PC-9 (cell line): ENCODE data around the gene RIPOR3. TPM values are rescaled to one million over a fixed set of nuclear protein-coding genes. Genes with fewer than 3 reads are reported as not detected.

ENCODE experiments used
- BruUV-seq: library from RNA; stranded (reverse); fragments of 400-500 nt; replicated peaks from 2 replicates; lab custom pipeline; 2021; lab: Mats Ljungman, UMichigan
- CTCF ChIA-PET: fragments of 300-600 bp; sonication (Branson Sonifier 250); formaldehyde crosslinking; loops from one replicate; lab custom pipeline; 2022; ENCODE audit warnings: antibody characterized with exemption; lab: Charles Lee
- POLR2A ChIA-PET: fragments of 300-600 bp; sonication (Branson Sonifier 250); formaldehyde crosslinking; loops from one replicate; lab custom pipeline; 2022; ENCODE audit warnings: antibody characterized with exemption; ENCODE audit not compliant: unreplicated experiment; lab: Charles Lee
- DNase-seq, 2 experiments: peaks; one replicate each; pipeline versions ENCODE4 v3.0.0 to v3.0.0-alpha.2; 2015 to 2022; ENCODE audit warnings: mixed read lengths in 1 of 2
- H2AFZ ChIP-seq: fragments of 200-600 bp; sonication (generic); 2 replicates; pipeline ENCODE4 v1.8.1; 2017; ENCODE audit warnings: antibody characterized with exemption
- H3F3A ChIP-seq: fragments of 200-600 bp; sonication (generic); 2 replicates; pipeline ENCODE4 v1.8.1; 2017; ENCODE audit warnings: antibody characterized with exemption, mild to moderate bottlenecking, low read depth; ENCODE audit not compliant: insufficient read depth
- H3K27ac ChIP-seq: fragments of 200-600 bp; sonication (generic); 2 replicates; pipeline ENCODE4 v1.6.1; 2016; ENCODE audit warnings: mixed run types
- H3K27me3 ChIP-seq: fragments of 200-600 bp; sonication (generic); 2 replicates; pipeline ENCODE4 v1.6.1; 2016; ENCODE audit warnings: low read depth, mixed run types; ENCODE audit not compliant: insufficient read depth
- H3K36me3 ChIP-seq: fragments of 200-600 bp; sonication (generic); 2 replicates; pipeline ENCODE4 v1.6.1; 2016; ENCODE audit warnings: low read depth, mixed run types
- H3K4me1 ChIP-seq: fragments of 200-600 bp; sonication (generic); replicated peaks from 2 replicates; pipeline ENCODE4 v1.6.1; 2016; ENCODE audit warnings: mixed run types; ENCODE audit not compliant: insufficient read depth
- H3K4me2 ChIP-seq: fragments of 200-600 bp; sonication (generic); 2 replicates; pipeline ENCODE4 v1.6.1; 2017; ENCODE audit warnings: mixed run types
- H3K4me3 ChIP-seq: fragments of 200-600 bp; sonication (generic); 2 replicates; pipeline ENCODE4 v1.6.1; 2016; ENCODE audit warnings: mixed run types
- H3K79me2 ChIP-seq: fragments of 200-600 bp; sonication (generic); 2 replicates; pipeline ENCODE4 v1.6.1; 2017; ENCODE audit warnings: low read depth, mixed run types
- H3K9me2 ChIP-seq: fragments of 200-600 bp; sonication (generic); 2 replicates; pipeline ENCODE4 v1.8.1; 2017; ENCODE audit warnings: mild to moderate bottlenecking; ENCODE audit not compliant: insufficient read depth
- H3K9me3 ChIP-seq: fragments of 200-600 bp; sonication (generic); 2 replicates; pipeline ENCODE4 v1.8.1; 2016; ENCODE audit warnings: low read depth; ENCODE audit not compliant: insufficient read depth
- H4K20me1 ChIP-seq: fragments of 200-600 bp; sonication (generic); 2 replicates; pipeline ENCODE4 v1.8.1; 2017; ENCODE audit not compliant: insufficient read depth
- EZH2 ChIP-seq: fragments of 200-600 bp; sonication (generic); IDR thresholded peaks from 2 replicates; pipeline ENCODE4 v1.8.0; 2017; ENCODE audit warnings: antibody characterized with exemption, low read depth
- intact Hi-C: fragments of 100-400 bp; cut with micrococcal nuclease; formaldehyde crosslinking; loops from one replicate; pipeline ENCODE4 v1.10.0; 2022; ENCODE audit not compliant: unreplicated experiment
- total RNA-seq: library from RNA; stranded (reverse); gene quantifications from 2 replicates; pipeline ENCODE4 v1.2.3, GENCODE V29; 2021
- TF ChIP-seq, protein P1 (sequence below): fragments of 200-600 bp; sonication (generic); conservative IDR thresholded peaks from 2 replicates; pipeline ENCODE4 v1.6.1; 2017; ENCODE audit warnings: mixed run types, antibody characterized with exemption, mild to moderate bottlenecking, moderate library complexity

Gene RIPOR3
- total RNA-seq, 1 experiment from 2014 or later = 6.3 TPM

DNA sequence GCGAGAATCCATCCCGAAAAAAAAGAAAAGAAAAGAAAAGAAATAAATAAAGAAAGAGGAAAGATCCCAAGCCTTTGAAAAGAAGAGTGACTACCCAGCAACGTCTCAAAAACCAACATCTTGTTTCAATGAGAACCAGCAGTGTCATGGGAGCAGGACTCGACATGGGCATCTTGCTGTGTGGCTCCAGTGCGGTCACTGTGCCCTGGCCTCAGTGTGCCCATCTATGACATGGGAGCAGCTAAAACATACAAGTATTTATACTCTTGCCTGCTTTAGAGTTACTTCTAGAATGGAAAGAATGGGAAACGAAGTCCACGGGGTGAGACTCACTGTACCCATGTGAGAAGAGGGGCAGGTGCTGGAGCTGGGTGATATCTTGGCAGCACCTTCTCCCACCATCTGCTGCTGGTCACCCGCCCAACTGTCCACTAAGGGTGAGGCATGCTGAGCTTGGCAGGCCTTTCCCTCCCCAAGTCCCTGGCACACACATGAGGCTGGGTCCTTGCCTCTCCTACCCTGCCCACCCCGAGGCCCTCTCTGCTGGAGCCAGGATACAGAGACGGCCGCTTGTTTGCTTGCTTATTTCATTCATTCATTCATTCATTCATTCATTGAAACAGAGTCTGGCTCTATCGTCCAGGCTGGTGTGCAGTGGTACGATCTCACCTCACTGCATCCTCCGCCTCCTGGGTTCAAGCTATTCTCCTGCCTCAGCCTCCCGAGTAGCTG is 77.7 kb downstream of the RIPOR3 start:
- intact Hi-C loops = no loop called here
- Histone ChIP-seq H3K4me2 (no peak overlapping the region), H4K20me1 (no peaks in the 10 kb centered on the region), H3F3A (no peaks in the 10 kb centered on the region), H3K27me3 (no peaks in the 10 kb centered on the region), H3K27ac (no peak overlapping the region), H3K4me3 (no peak overlapping the region), H3K79me2 (no peaks in the 10 kb centered on the region), H3K9me2 (no peaks in the 10 kb centered on the region), H3K36me3 (no peaks in the 10 kb centered on the region), H2AFZ (no peak overlapping the region), H3K9me3 (no peaks in the 10 kb centered on the region), H3K4me1 (peaks cover 7% of the 10 kb centered on the region)
- POLR2A ChIA-PET = no interaction called here
- CTCF ChIA-PET = no interaction called here
- DNase-seq = no peak
- TF ChIP-seq, protein P1, sequence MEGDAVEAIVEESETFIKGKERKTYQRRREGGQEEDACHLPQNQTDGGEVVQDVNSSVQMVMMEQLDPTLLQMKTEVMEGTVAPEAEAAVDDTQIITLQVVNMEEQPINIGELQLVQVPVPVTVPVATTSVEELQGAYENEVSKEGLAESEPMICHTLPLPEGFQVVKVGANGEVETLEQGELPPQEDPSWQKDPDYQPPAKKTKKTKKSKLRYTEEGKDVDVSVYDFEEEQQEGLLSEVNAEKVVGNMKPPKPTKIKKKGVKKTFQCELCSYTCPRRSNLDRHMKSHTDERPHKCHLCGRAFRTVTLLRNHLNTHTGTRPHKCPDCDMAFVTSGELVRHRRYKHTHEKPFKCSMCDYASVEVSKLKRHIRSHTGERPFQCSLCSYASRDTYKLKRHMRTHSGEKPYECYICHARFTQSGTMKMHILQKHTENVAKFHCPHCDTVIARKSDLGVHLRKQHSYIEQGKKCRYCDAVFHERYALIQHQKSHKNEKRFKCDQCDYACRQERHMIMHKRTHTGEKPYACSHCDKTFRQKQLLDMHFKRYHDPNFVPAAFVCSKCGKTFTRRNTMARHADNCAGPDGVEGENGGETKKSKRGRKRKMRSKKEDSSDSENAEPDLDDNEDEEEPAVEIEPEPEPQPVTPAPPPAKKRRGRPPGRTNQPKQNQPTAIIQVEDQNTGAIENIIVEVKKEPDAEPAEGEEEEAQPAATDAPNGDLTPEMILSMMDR = no peak
- TF ChIP-seq EZH2 = no peak
- no TSS peak for BruUV-seq

DNA sequence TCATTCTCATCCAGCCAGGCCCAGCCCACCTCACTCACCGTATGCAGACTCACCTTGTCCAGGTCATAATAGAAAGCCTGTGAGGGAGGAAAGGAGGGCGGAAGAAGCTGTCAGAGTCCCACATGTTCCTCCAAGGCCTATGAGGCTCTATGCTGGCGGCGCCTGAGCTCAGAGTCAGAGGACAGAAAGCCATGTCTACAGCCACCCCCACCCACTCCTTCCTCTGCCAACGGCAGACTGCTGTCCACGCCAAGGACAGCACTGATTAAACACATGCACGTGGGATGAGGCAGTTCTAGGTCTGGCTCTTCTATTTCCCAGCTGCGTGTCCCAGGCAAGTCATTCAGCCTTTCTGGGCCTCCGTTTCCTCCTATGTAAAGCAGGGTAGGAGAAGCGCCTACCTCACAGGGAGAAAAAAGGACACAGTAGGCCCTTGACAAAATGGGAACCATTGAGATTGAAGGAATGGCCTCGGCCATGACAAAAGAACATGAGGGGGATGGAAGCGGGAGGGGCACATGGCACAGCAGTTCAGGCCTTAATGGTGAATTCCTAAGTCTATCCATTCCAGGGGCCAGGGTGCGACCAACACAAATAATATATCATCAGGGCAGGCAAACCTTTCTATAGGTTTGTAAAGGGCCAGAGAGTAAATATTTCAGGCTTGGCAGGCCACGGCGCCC is 80.1 kb downstream of the RIPOR3 start:
- Histone ChIP-seq H3K27me3 (no peaks in the 10 kb centered on the region), H3K4me1 (peaks cover 7% of the 10 kb centered on the region), H3K27ac (no peak overlapping the region), H3K79me2 (no peaks in the 10 kb centered on the region), H3K4me2 (no peak overlapping the region), H3F3A (no peaks in the 10 kb centered on the region), H3K4me3 (no peak overlapping the region), H2AFZ (no peak overlapping the region), H3K9me3 (no peaks in the 10 kb centered on the region), H3K36me3 (no peaks in the 10 kb centered on the region), H3K9me2 (no peaks in the 10 kb centered on the region), H4K20me1 (no peaks in the 10 kb centered on the region)
- CTCF ChIA-PET = no interaction called here
- intact Hi-C loops = no loop called here
- TF ChIP-seq, protein P1 = no peak
- TF ChIP-seq EZH2 = no peak
- POLR2A ChIA-PET = interaction anchor here (0.6 kb wide), 1 partner anchor 438 kb away, joined by 3 read pairs; no protein-coding TSS in a partner anchor
- no peak for DNase-seq
- BruUV-seq = no TSS peak

DNA sequence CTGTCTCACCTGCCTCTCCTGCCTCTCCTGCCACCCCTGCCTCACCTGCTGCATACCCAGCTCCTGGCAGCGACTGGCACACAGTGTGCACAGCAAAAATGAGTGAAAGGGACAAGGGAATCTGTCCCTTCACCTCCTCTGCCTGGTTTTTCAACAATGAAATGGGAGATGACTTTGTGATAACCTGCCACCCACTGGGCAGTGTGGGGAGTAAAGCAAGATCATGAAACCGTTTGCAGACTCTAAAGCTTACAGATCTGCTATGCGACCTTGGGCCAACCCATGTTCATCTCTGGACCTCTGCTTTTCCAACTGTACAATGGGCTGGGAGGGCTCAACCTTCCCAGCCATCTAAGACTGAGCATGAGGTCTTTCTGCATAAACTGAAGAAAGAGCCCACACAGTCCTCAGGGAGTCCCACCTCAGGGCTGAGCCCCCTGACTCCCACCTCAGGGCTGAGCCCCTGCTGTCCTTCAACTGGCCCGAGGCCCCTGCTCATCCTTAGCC is 81.1 kb downstream of the RIPOR3 start:
- POLR2A ChIA-PET = no interaction called here
- intact Hi-C loops = no loop called here
- Histone ChIP-seq H3F3A (no peaks in the 10 kb centered on the region), H2AFZ (no peak overlapping the region), H3K9me3 (no peaks in the 10 kb centered on the region), H3K79me2 (no peaks in the 10 kb centered on the region), H3K9me2 (no peaks in the 10 kb centered on the region), H3K27me3 (no peaks in the 10 kb centered on the region), H3K4me1 (peaks cover 7% of the 10 kb centered on the region), H3K27ac (no peak overlapping the region), H4K20me1 (no peaks in the 10 kb centered on the region), H3K36me3 (no peaks in the 10 kb centered on the region), H3K4me3 (no peak overlapping the region), H3K4me2 (no peak overlapping the region)
- TF ChIP-seq EZH2 = no peak
- TF ChIP-seq, protein P1 = peak; percentile 42; the same call in 1 of the 2 replicates
- DNase-seq = peak in 1 of 2 experiments; percentile 34
- CTCF ChIA-PET = no interaction called here
- BruUV-seq = no TSS peak
